H1 (cell line): ENCODE measurements around the gene KLHL40. TPM values are rescaled to one million over a fixed set of nuclear protein-coding genes. Genes with fewer than 3 reads are reported as not detected.

Source experiments
- CTCF ChIA-PET: fragments of 300-600 bp; sonication (Branson Sonifier 250); formaldehyde crosslinking; loops from one replicate; lab custom pipeline; 2021; ENCODE audit not compliant: partially characterized antibody; lab: Charles Lee
- POLR2A ChIA-PET: fragments of 300-600 bp; sonication (Branson Sonifier 250); formaldehyde crosslinking; loops from one replicate; lab custom pipeline; 2021; ENCODE audit warnings: inconsistent platforms; ENCODE audit not compliant: partially characterized antibody; lab: Charles Lee
- DNase-seq, 2 experiments: peaks; one replicate each; pipeline versions ENCODE4 v3.0.0 to v3.0.0-alpha.2; 2010 to 2022; ENCODE audit warnings: low spot score in 2 of 2, low read depth in 1 of 2, mixed read lengths in 1 of 2
- FAIRE-seq: peaks from 2 replicates; lab custom pipeline; 2011; peaks lifted over from hg19 to GRCh38; lab: Jason Lieb, UNC
- H2AFZ ChIP-seq: 2 replicates; pipeline ENCODE4 v1.8.1; 2012; ENCODE audit warnings: low read length, inconsistent platforms
- H2AK5ac ChIP-seq: 2 replicates; pipeline ENCODE4 v1.6.1; 2013; ENCODE audit warnings: low read depth, low read length
- H2BK120ac ChIP-seq: replicated peaks from 2 replicates; pipeline ENCODE3; 2013; ENCODE audit warnings: low read depth, low read length, inconsistent platforms
- H2BK12ac ChIP-seq: 2 replicates; pipeline ENCODE4 v1.6.1; 2013; ENCODE audit warnings: low read depth, low read length
- H2BK15ac ChIP-seq: 2 replicates; pipeline ENCODE4 v1.6.1; 2013; ENCODE audit warnings: low read length
- H2BK20ac ChIP-seq: 2 replicates; pipeline ENCODE4 v1.6.1; 2013; ENCODE audit warnings: low read length
- H2BK5ac ChIP-seq: 2 replicates; pipeline ENCODE4 v1.6.1; 2013; ENCODE audit warnings: low read depth, low read length
- H3K14ac ChIP-seq: 2 replicates; pipeline ENCODE4 v1.6.1; 2013; ENCODE audit warnings: inconsistent platforms; ENCODE audit not compliant: insufficient read length
- H3K18ac ChIP-seq: 2 replicates; pipeline ENCODE4 v1.6.1; 2013; ENCODE audit warnings: low read length; ENCODE audit errors: extremely low read depth
- H3K23ac ChIP-seq: 2 replicates; pipeline ENCODE4 v1.6.1; 2013; ENCODE audit warnings: inconsistent platforms; ENCODE audit not compliant: insufficient read length
- H3K23me2 ChIP-seq: 2 replicates; pipeline ENCODE4 v1.6.1; 2013; ENCODE audit warnings: low read depth, low read length
- H3K27ac ChIP-seq: 2 replicates; pipeline ENCODE4 v1.6.1; 2011; ENCODE audit warnings: low read depth, low read length, inconsistent platforms
- H3K27me3 ChIP-seq, 4 experiments: replicated peaks in 1 of 4; 1 replicate in 1 of 4; 2 replicates in 3 of 4; pipeline versions ENCODE4 v1.6.1 to v1.8.1; 2011 to 2013; ENCODE audit warnings: low read length in 3 of 4, mild to moderate bottlenecking in 3 of 4, inconsistent platforms in 2 of 4, mixed read lengths in 2 of 4, moderate library complexity in 1 of 4; ENCODE audit not compliant: control insufficient read depth in 3 of 4, insufficient read depth in 3 of 4; ENCODE audit errors: extremely low read depth in 1 of 4
- H3K36me3 ChIP-seq, 4 experiments: 2 replicates each; pipeline versions ENCODE4 v1.6.1 to v1.8.1; 2011 to 2013; ENCODE audit warnings: mild to moderate bottlenecking in 4 of 4, low read length in 3 of 4, moderate library complexity in 2 of 4, control low read depth in 1 of 4, inconsistent platforms in 1 of 4; ENCODE audit not compliant: insufficient read depth in 4 of 4, control insufficient read depth in 2 of 4
- H3K4ac ChIP-seq: replicated peaks from 2 replicates; pipeline ENCODE3; 2013; ENCODE audit warnings: low read length, low read depth, mixed read lengths, inconsistent platforms; ENCODE audit not compliant: insufficient read length
- H3K4me1 ChIP-seq, 4 experiments: replicated peaks in 1 of 4; 1 replicate in 1 of 4; 2 replicates in 3 of 4; pipeline versions ENCODE4 v1.6.1 to v1.8.1; 2011 to 2013; ENCODE audit warnings: low read length in 3 of 4, inconsistent platforms in 2 of 4, mixed read lengths in 1 of 4; ENCODE audit not compliant: insufficient read depth in 4 of 4, control insufficient read depth in 3 of 4
- H3K4me2 ChIP-seq, 2 experiments: 2 replicates each; pipeline versions ENCODE4 v1.6.1 to v1.8.1; 2011 to 2013; ENCODE audit warnings: low read depth in 2 of 2, low read length in 2 of 2, control low read depth in 1 of 2, inconsistent platforms in 1 of 2, mild to moderate bottlenecking in 1 of 2; ENCODE audit not compliant: insufficient read depth in 1 of 2
- H3K4me3 ChIP-seq, 4 experiments: fragments of 200-600, 300-600 bp in 1 of 4; sonication (generic), shearing (Covaris generic), sonication (Bioruptor Twin) in 1 of 4; 2 replicates each; pipeline versions ENCODE4 v1.5.1 to v1.8.1; 2011 to 2016; ENCODE audit warnings: low read length in 4 of 4, low read depth in 3 of 4, control low read depth in 2 of 4, inconsistent platforms in 2 of 4, mild to moderate bottlenecking in 2 of 4, mixed read lengths in 1 of 4, moderate library complexity in 1 of 4; ENCODE audit not compliant: insufficient read depth in 2 of 4; ENCODE audit errors: extremely low read depth in 1 of 4
- H3K56ac ChIP-seq: replicated peaks from 2 replicates; pipeline ENCODE3; 2013; ENCODE audit warnings: low read depth, mild to moderate bottlenecking, mixed read lengths, low read length, inconsistent platforms; ENCODE audit not compliant: insufficient read length
- H3K79me1 ChIP-seq: 2 replicates; pipeline ENCODE4 v1.6.1; 2013; ENCODE audit warnings: low read depth, low read length, control low read depth
- H3K79me2 ChIP-seq, 2 experiments: 2 replicates each; pipeline versions ENCODE4 v1.6.1 to v1.8.1; 2012 to 2013; ENCODE audit warnings: low read length in 2 of 2, mild to moderate bottlenecking in 2 of 2, inconsistent platforms in 1 of 2; ENCODE audit not compliant: insufficient read depth in 2 of 2, control insufficient read depth in 1 of 2
- H3K9ac ChIP-seq, 4 experiments: replicated peaks in 1 of 4; 1 replicate in 1 of 4; 2 replicates in 3 of 4; pipeline versions ENCODE4 v1.6.1 to v1.8.1; 2011 to 2013; ENCODE audit warnings: low read depth in 3 of 4, low read length in 3 of 4, control low read depth in 2 of 4, mild to moderate bottlenecking in 2 of 4, moderate library complexity in 2 of 4, inconsistent platforms in 1 of 4; ENCODE audit errors: extremely low read depth in 1 of 4
- H3K9me3 ChIP-seq, 2 experiments: 2 replicates each; pipeline versions ENCODE4 v1.6.1 to v1.8.1; 2012 to 2013; ENCODE audit warnings: mild to moderate bottlenecking in 2 of 2, moderate library complexity in 2 of 2, control low read depth in 1 of 2, inconsistent platforms in 1 of 2, low read depth in 1 of 2, low read length in 1 of 2, mixed read lengths in 1 of 2; ENCODE audit not compliant: insufficient read depth in 2 of 2
- H4K20me1 ChIP-seq, 2 experiments: replicated peaks in 1 of 2; 2 replicates each; pipeline versions ENCODE3 to v1.8.1; 2011 to 2013; ENCODE audit warnings: inconsistent platforms in 2 of 2, low read length in 2 of 2, mild to moderate bottlenecking in 1 of 2; ENCODE audit not compliant: insufficient read depth in 2 of 2, control insufficient read depth in 1 of 2
- H4K5ac ChIP-seq: 2 replicates; pipeline ENCODE4 v1.6.1; 2013; ENCODE audit warnings: low read length, low read depth, mixed read lengths, inconsistent platforms; ENCODE audit not compliant: insufficient read length
- H4K8ac ChIP-seq: 2 replicates; pipeline ENCODE4 v1.8.0; 2013; ENCODE audit warnings: mild to moderate bottlenecking, moderate library complexity, low read length, inconsistent platforms; ENCODE audit not compliant: insufficient read depth; ENCODE audit errors: extremely low read depth
- H4K91ac ChIP-seq: replicated peaks from 2 replicates; pipeline ENCODE3; 2013; ENCODE audit warnings: low read length, mixed read lengths, inconsistent platforms; ENCODE audit not compliant: insufficient read length
- NANOG ChIP-seq: IDR thresholded peaks from 2 replicates; pipeline ENCODE4 v1.6.1; 2011; ENCODE audit warnings: low read length, low read depth, mild to moderate bottlenecking, inconsistent platforms; ENCODE audit not compliant: insufficient read depth, poor library complexity, severe bottlenecking
- POLR2AphosphoS5 ChIP-seq: IDR thresholded peaks from 2 replicates; pipeline ENCODE4 v1.6.1; 2011; ENCODE audit warnings: low read depth, low read length
- TAF7 ChIP-seq: optimal IDR thresholded peaks from 2 replicates; pipeline ENCODE3; 2011; ENCODE audit warnings: low read depth, mild to moderate bottlenecking, inconsistent platforms, low read length, moderate library complexity, borderline replicate concordance
- WGBS, 2 experiments: shearing (Covaris generic) in 1 of 2; methylation state at CpG; one replicate each; pipeline versions ENCODE4 v1.1.6 to v1.1.7; 2013 to 2015; ENCODE audit warnings: low lambda C conversion rate in 2 of 2, mixed read lengths in 2 of 2, inconsistent platforms in 1 of 2, low coverage in 1 of 2, missing lambda C conversion rate in 1 of 2; ENCODE audit not compliant: insufficient replicate concordance in 2 of 2, insufficient coverage in 1 of 2, insufficient read length in 1 of 2; ENCODE audit errors: extremely low coverage in 1 of 2, missing lambda C conversion rate in 1 of 2; 5-methylcytosine and 5-hydroxymethylcytosine counted together
- polyA plus RNA-seq, 7 experiments: library from polyadenylated mRNA; depleted of rRNA in 3 of 7; stranded (reverse) in 5 of 7; unstranded in 2 of 7; fragments of >200 nt in 5 of 7; fragments of 200-250 nt in 2 of 7; gene quantifications; 1 replicate in 5 of 7; 2 replicates in 1 of 7; 4 replicates in 1 of 7; pipeline versions ENCODE4 v1.2.1 to v1.2.3, GENCODE V29; 2011 to 2013; ENCODE audit warnings: missing spikeins in 2 of 7, mixed read lengths in 2 of 7
- total RNA-seq: library from RNA; stranded (reverse); fragmentation: NEBNext Ultra II Directional; extraction: Animal tissue kit (Norgen Biotek cat#: 25700); gene quantifications from 2 replicates; pipeline ENCODE4 v1.2.1, GENCODE V29; 2021

KLHL40 gene
- total and polyA plus RNA-seq, 2 of the 8 experiments (the other 6 are each of a cell fraction or from before 2014, with no cell fraction given) = 0.02 TPM; not detected in 1

DNA sequence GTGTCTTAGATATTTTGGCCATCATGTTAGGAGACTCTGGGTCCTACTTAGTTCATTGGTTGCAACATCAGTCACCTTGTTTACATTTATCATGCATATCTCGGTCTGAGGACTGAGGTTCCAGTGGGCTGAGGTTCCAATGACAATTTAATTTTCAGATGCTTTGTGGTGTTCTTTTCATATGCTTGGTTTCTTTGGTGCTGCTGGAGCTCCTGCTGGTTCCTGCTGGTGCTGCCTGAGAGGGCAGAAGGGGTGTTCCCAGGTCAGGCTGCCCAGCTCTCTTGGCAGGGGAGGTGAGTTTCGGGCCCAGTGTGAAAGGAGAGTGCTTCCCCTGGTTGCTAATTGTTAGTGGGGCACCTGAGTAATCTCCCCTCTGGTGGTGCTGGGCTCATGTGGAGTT, 6.9 kb upstream of the KLHL40 start:
- no peak overlapping the region for H3K4me2 ChIP-seq
- H3K79me1 ChIP-seq = no peaks in the 10 kb centered on the region
- H4K8ac ChIP-seq = no peak overlapping the region; the same call in 1 of the 2 replicates
- H3K56ac ChIP-seq = no peak overlapping the region
- no peaks in the 10 kb centered on the region for H3K23me2 ChIP-seq
- no peak overlapping the region for H2BK20ac ChIP-seq
- no peak overlapping the region for H3K4me3 ChIP-seq
- WGBS, 2 experiments = 82% methylated on average over 2 of the region's 2 CpGs; no CpG with 5 or more reads in 1 of the 2 experiments
- no peak overlapping the region for H2BK15ac ChIP-seq
- no peaks in the 10 kb centered on the region for H4K20me1 ChIP-seq
- H2BK12ac ChIP-seq = no peak overlapping the region
- H3K4me1 ChIP-seq = no peaks in the 10 kb centered on the region
- H2BK120ac ChIP-seq = no peak overlapping the region
- H4K91ac ChIP-seq = no peak overlapping the region
- no peak overlapping the region for H2BK5ac ChIP-seq
- no peak overlapping the region for H3K23ac ChIP-seq
- H3K18ac ChIP-seq = no peak overlapping the region
- no peak overlapping the region for H3K9ac ChIP-seq
- H4K5ac ChIP-seq = no peak overlapping the region
- H3K79me2 ChIP-seq = no peaks in the 10 kb centered on the region
- no peak overlapping the region for H3K14ac ChIP-seq
- H3K36me3 ChIP-seq = no peaks in the 10 kb centered on the region
- no peak overlapping the region for H3K27ac ChIP-seq
- H2AFZ ChIP-seq = no peak overlapping the region
- no peak overlapping the region for H3K4ac ChIP-seq
- ChIA-PET POLR2A (interaction anchor here (0.6 kb wide), 2 partner anchors 9 to 26 kb away, joined by 3 read pairs; no protein-coding TSS in a partner anchor), CTCF (interaction anchor here (2.3 kb wide), 1 partner anchor 73 kb away, joined by 4 read pairs; no protein-coding TSS in a partner anchor)
- no peak overlapping the region for H2AK5ac ChIP-seq
- TF ChIP-seq POLR2AphosphoS5 (no peak), NANOG (no peak), TAF7 (no peak)
- FAIRE-seq (no peak), DNase-seq (no peak)
- H3K27me3 ChIP-seq = no peaks in the 10 kb centered on the region; a peak in 1 of 7 replicates
- H3K9me3 ChIP-seq = peaks cover 0 to 5% of the 10 kb centered on the region in 2 experiments; a peak in 2 of 4 replicates
